CMK (cell line): ENCODE measurements around the gene KLHDC4.

Experiments
- DNase-seq: peaks from one replicate; pipeline ENCODE4 v3.0.0-alpha.2; 2010; ENCODE audit warnings: low read depth

Gene KLHDC4

DNA sequence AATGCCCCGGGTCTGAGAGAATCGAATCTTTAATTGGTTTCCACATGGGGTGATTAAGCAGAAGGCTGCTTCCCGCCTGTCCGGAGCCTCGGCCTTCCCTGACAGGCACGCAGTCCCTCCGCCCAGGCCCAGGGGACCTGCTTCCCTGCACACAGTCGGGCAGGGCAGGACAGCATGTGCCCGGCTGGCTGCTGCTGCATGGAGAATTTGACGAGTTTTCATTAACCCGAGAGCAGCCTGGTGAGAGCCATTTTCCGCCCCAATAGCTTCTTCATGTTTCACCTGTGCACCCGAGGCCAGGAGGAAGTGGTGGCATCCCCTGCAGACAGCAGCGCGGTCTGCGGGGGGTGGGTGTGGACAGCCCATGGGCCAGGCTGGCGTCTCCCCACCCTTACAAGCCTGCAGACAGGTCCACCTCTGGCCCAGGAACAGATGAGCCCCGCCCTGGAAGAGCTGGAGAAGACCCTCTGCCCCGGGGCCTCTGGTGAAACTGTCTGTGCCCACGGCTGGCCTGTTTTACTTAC, 67.0 kb downstream of the KLHDC4 start:
- DNase-seq: no peak

GRCh38 chr16:87698241-87698640, 67.5 kb downstream of the KLHDC4 start:
- no peak for DNase-seq

DNA sequence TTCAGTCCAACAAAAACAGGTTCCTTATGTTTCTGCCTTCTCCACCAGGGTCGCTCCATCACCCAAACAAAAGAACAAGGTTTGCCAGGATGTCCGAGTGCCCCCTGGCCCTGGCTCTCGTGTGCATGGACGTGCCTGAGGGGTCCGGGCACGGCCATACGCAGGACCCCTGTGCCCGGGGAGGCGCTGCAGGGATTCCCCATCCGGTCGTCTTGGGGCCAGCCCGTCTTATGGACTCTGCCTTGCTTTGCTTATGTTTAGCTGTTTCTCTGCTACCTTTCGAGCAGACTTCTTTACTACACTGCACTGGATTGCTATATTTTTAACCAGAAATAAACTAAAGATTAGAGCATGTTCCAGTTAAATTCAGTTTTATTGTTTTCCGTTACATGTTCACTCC, 68.0 kb downstream of the KLHDC4 start:
- no peak for DNase-seq

- no peak for DNase-seq
These were observed 68.5 kb downstream of the KLHDC4 start for GRCh38 chr16:87697256-87697655.

DNA sequence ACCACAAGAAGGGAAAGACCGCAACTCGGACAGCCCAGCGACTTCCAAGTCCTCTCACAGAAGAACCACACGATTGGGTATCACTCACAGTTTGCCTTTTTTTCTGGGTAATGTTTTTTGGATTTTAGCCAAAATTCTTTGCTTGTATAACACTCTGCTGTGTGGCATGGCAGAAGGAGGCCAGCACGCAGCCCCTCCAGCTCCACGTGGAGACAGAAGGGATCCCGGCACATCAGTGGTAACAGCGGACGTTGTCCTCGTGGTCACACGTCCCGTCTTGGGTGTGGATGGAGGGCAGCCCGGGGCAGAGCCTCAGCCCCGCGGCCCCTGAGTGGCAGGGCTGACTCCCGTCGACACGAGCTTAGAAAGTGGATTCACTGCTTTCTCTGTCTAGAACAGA, 69.1 kb downstream of the KLHDC4 start:
- no peak for DNase-seq

DNA sequence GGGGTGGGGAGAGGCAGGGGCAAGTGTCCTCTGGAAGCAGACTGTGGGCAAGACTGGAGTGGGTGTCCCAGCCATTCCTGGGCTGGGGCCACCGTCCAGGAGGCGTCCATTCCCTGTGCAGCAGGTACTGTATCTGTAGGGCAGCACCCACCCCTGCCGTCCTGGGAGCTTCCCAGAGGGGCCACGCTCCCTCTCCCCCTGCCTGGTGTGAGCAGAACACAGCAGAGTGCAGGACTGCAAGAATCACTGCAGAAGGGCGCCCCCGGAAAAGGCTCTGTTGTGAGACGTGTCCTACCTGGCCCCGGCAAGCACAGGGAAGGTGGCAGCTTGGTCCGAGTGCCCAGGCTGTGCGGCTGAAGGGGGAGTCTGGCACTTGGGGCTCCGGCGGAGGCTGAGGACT, 70.3 kb downstream of the KLHDC4 start:
- no peak for DNase-seq

DNA sequence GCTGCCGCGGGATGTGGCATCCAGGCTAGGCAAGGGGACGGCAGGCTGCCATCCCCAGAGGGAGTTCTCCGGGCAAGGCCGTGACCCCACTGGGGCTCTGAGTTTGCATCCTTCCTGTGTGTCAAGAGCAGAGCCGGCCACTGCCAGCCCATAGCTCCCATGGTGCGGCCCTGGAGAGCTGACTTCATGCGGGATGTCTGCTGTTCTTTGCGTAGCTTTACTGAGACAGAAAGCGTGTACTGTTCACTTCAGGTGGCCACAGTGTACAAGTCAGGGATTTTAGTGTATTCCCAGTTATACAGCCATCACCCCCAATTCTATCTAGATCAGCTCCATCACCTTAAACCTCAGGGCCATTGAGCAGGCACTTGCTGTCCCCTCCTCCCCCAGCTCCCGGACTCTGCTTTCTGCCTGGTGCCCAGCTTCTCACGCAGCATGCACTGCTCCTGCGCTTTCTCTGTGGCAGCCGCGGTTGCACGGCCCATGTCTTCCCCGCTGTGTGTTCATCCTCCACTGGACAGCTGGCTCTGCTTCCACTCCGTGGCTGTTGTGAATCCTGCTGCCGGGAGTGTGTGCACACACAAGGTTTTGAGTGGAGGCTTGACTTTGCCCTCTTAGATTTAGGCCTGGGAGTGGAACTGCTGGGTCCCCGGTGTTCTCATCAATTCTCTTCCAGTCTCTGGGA, 71.2 kb downstream of the KLHDC4 start:
- no peak for DNase-seq

- DNase-seq: no peak
These were observed 72.0 kb downstream of the KLHDC4 start for GRCh38 chr16:87693827-87694226.

DNA sequence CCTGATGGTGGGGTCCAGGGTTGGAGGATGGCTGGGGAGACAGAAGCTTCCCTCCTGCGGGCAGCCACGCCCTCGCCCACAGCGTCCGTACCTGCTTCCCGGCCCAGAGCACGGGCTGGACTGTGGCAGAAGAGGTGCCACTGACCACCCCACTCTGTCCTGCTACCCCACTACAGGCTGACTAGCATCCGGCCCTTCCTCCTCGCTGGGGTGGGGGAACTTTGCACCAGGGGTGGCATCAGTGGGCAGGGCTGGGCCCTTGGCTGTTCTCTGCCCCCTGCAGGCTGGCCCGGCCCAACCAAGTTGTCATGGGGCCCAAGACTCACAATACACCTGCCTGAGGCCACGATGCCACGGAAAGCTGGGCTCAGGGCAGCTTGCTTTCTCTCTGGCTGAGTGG, 73.0 kb downstream of the KLHDC4 start:
- DNase-seq: no peak

- DNase-seq: no peak
These were observed 73.6 kb downstream of the KLHDC4 start for GRCh38 chr16:87692176-87692575.

DNA sequence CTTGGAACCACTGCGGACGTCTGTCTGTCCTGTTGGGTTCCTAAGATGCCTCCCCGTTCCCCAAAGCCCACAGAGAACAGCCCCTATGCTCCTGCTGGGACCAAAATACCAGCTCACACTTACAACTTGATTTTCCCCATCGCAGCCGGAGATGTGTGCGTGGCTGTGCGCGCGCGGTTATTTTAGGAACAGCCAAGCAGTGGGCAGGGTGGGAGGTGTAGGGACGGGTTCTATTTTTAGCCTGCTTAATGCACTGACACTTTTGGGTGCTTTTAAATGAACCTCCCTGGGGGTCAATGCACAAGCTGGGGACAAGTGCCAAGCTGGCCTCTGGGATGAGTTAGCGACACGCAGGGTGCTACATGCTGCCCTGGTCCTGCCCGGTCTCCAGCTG, 74.1 kb downstream of the KLHDC4 start:
- DNase-seq: no peak

DNA sequence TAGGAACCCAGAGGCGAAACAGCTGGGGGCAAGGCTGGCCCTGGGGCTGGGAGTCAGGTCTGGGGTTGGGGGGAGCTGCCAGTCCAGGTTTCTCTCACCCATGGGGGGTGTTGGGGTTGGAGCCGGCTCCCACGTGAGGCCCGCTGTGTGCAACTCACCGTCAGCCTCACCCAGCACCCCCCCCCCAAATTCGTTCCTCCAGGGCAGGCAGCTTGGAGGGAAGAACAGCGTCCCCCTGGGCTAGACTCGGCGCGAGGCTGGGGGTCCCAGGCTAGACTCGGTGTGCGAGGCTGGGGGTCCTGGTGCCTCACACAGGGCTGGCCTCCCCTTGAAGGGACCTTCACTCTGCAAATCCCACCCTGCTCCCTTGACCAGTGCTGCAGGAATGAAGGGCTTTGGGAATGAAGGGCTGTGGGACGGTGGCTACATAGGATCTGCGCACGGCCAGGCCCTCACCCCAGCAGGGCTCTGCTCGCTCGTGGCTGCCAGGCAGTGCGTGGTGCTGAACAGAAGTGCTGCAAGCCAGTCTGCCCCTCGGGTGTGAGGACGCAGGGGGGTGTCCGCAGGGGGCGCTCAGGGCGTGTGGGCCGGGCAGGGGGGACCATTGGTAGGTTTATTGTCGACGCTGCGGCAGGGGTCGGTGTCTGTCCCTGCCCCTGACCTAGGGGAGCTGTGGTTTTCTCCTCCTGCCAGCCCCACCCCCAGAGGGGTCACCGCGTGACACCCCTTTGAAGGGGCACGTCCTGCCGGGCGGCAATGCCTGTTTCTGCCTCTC, 74.7 kb downstream of the KLHDC4 start:
- DNase-seq: no peak

GRCh38 chr16:87689956-87690465, 75.8 kb downstream of the KLHDC4 start:
- no peak for DNase-seq

DNA sequence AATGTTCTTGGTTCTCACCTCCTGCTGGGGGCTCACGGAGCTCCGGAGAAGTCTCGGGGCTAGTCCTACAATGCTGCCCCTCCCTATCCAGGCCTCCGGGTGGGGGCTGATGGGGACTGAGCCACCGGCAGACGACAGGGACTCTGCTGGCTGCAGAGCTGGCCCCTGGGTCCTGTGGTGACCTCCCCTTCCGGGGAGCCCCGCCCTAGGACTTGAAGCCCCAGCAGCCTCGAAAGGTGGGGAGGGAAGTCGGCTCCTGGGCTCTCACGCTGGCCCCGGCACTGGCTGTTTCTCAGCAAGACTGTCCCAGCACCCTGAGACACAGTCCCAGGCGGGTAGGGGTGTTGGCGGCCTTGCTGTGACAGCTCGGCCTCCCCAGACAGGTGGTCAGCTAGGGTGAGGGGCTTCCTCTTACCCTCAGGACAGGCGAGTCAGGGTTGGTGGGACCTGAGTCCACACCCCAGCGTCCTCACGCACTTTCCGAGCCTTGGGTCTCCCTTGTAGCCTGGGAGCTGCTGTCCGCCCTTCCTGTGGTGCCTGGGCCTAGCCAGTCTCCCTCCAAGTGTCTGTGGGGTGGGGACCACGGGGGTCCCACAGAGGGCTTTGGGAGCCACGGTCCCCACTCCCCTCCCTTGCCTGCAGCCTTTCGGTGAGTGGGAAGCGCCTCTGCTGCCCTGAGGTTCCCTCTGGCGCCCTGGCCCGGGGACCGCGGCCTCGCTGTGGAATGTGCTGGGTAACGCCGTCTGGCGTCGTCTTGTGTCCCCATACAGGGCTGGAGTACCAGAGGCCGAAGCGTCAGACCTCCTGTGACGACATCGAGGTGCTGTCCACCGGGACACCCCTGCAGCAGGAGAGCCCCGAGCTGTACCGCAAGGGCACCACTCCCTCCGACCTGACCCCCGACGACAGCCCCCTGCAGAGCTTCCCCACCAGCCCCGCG, 76.6 kb downstream of the KLHDC4 start:
- DNase-seq: no peak

- no peak for DNase-seq
These were observed 77.7 kb downstream of the KLHDC4 start for GRCh38 chr16:87687998-87688529.

DNA sequence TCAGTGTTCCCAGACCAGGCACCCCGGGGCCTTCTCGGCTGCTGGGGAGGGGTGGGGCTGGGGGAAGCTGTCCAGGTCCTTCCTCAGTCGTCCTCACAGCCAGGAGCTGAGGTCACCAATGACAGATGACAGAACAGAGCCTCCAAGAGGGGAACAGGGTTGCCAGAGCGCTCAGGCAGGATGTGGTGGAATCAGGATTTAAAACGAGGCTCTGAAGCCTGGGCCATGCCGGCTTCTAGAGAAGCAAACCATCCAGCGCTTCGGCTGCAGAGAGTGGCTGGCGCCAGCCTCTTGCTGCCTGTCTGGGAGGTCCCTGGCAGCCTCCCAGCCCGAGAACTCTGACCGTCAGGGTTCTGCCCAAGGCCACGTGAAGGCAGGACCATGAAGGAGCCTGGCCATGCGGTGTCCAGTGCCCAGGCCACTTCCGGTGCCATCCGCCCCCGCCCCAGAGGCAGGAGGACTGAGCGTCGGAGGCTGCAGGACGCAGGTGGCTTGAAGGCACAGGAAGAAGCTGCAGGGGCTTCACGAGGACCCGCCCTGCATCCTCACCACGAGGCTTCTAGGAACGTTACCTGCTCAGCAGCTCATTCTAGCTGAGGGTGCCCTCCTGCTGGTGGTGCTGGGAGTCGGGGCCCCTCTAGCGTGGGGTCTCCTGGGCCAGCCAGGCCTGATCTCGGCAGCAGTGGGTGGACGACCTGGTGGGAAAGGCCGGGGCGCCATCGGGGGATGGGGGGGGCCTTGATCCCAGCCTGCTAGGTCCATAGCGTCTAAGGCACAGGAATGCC, 78.5 kb downstream of the KLHDC4 start:
- no peak for DNase-seq

- DNase-seq: no peak
These were observed 79.1 kb downstream of the KLHDC4 start for GRCh38 chr16:87686697-87687096.

- DNase-seq: no peak
These were observed 80.0 kb downstream of the KLHDC4 start for GRCh38 chr16:87685766-87686165.

- no peak for DNase-seq
These were observed 80.4 kb downstream of the KLHDC4 start for GRCh38 chr16:87685405-87685755.

GRCh38 chr16:87684711-87685404, 80.9 kb downstream of the KLHDC4 start:
- no peak for DNase-seq
